Activated naive CD4-positive, alpha-beta T cell treated with anti-CD3 and anti-CD28 coated beads, Interleukin-2, amount 50 U/mL, for 16 hours (primary cell): ENCODE measurements around the gene RUNX2.

Source experiments
- DNase-seq: peaks from one replicate; pipeline ENCODE4 v3.0.0-alpha.2; 2020

Gene RUNX2

DNA sequence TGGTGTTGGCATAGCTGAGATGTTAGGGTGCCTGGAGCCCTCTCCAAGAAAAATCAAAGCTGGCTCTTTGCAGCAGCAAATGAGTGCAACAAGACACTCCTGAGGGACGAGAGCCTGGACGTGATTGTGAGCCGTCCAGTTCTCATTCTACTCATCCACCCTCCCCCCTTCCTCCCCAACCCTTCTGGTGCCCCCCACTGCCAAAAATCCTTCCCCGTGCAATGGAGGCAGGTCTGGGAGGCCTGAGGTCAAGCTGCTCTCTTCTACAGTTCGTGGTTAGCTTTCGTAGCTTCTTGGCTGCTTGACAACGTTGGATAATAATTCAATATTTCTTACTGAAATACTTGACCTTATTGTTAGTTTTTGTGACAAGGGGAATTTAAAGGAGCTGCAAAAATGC, 234.9 kb downstream of the RUNX2 start:
- DNase-seq, result no peak

DNA sequence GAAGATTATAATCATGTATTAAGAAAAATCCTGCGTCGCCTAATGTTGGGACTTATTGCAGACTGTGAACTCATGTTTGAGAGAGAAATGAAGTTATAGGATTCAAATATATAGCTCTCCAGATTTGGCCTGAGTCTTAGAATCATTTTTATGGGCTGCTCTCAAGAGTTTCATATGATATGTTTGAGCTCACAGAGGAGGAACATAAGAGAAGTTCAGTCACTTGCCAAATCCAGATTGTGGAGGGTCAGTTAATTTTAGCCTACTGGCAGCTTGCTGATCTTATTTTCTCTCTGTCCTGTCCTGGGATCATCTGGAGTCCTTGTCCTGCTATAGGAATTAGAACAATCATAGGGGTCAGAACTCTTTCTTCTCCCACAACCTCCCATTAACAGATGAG, 235.7 kb downstream of the RUNX2 start:
- no peak for DNase-seq

DNA sequence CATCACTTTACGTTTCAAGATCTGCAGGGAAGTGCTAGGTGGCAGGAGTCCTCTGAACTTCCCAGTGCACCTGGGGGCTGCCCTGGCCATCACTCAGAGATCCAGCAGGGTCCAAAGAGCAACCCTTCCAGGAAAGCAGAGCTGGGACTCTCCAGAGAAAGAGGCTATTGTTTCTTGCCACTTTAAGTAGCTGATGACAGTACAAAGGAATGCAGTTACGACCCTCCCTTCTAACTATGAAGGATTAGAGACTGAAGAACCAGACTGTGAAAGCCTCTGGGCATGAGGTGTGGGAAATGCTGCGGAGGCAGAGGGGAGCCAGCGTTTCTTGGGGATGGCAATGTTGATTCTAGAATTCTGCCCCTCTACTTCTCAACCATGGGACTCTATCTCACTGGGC, 238.8 kb downstream of the RUNX2 start:
- no peak for DNase-seq

DNA sequence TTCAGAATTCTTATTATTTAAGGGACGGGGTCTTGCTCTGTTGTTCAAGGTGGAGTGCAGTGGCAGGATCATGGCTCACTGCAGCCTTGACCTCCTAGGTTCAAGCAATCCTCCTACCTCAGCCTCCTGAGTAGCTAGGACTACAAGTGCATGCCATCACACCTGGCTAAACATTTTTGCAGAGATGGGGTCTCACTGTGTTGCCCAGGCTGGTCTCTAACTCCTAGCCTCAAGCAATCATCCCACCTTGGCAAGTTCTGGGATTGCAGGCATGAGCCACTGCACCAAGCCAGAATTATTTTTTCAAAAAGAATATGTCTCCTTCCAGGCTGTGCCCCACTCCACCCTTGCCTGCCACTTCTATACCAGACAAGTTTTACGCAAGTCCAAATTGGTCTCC, 239.7 kb downstream of the RUNX2 start:
- no peak for DNase-seq

DNA sequence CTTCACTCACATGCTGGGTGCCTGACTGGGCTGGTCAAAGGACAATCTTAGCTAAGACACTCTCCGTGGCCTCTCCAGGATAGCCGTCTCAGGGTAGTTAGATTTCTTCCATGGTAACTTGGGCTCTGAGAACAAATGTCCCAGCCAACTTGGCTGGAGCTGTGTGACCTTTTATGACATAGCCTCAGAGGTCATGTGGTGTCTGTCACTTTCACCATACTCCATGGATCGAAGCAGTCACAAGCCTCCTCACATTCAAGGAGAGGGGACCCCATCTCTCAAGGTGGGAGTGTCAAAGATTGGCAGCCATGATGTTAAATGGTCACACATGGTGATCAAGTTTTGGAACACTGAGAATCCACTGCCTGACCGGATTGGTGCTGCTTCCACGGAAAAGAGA, 240.5 kb downstream of the RUNX2 start:
- no peak for DNase-seq

DNA sequence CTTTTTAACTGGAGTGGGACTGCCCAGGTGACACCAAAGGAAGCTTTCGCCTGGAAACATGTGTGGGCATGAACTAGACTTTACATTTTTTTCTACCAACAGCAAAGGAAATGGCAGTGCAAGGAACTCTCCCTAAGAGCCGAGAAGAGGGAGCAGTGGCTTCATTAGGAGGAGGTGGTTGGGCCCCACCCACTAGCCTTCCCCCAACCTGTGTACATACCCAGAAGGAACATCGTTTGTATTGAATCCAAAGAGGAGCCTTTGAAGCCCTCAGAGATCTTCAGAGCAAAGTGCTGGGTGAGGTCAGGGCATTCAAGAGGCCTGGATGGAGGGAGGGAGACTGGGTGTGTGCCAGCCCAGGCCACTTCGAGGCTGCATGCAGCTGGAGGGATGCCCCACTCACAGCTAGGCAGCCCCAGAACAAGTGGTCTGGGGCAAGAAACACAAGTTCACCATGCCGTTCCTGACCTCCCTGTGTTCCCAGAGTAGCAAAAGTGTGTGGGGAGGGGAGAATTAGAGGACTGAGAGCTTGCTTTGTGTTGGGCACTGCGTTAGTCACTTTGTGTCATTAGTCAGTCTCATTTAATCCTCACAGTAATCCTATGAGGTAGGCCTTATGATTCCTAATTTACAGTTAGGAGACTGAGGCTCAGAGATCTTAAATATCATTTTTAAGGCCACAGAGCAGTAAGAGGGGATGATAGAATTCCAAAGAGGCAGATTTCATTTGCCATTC, 241.2 kb downstream of the RUNX2 start:
- no peak for DNase-seq

DNA sequence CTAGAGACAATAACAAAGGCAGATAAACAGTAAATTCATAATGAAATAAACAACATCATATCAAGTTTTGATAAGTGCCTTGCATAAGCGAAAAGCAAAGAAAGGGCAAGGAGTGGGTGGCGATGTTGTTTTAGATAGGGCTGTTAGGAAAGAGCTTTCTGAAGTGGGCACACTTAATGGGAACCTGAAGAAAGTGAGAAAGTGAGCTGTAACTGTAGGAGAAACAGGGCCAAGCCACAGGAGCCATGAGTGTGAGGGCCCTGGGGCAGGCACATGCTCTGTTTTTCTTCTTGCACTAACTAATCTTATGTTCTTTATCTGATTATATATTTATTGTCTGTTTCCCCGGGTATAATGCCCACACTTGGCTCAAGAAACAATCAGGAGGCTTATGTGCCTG, 243.0 kb downstream of the RUNX2 start:
- no peak for DNase-seq

DNA sequence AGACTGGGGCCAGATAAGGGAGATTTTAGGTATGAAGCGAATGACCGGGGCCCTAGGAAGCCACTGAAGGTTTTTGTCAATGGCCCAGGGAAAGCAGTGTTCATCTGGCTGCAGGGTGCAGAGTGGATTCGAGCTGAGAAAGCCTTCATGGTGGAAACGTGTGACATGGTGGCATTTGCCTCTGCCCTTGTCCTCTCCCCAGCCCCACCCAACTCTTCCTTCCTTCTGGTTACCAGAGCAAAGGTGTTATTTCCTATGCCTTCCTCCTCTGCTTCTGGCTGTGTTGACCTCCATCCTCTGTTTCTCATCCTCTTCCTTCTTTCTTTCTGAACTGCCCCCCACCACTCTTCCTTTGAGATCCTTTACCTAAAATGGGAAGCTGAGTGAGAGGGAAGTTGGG, 244.7 kb downstream of the RUNX2 start:
- no peak for DNase-seq

DNA sequence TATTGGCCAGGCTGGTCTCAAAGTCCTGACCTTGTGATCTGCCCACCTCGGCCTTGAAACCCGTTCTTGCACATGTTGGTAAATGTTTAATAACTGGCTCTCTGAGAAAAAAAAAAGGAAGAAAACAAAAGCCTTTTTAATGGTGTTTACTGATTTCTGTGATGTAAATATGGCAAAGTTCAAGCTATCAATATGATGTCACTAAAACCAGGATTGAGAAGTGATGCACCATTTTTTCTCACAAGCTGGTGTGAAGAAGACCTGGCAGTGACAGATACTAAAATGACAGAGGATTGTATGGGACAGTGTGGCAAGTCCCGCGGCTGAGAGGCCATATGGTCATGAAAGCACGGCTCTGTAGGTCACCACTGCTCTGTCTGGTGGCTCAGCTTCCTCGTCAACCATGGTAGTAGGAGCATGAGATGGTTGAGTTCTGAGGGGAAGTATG, 245.9 kb downstream of the RUNX2 start:
- no peak for DNase-seq

DNA sequence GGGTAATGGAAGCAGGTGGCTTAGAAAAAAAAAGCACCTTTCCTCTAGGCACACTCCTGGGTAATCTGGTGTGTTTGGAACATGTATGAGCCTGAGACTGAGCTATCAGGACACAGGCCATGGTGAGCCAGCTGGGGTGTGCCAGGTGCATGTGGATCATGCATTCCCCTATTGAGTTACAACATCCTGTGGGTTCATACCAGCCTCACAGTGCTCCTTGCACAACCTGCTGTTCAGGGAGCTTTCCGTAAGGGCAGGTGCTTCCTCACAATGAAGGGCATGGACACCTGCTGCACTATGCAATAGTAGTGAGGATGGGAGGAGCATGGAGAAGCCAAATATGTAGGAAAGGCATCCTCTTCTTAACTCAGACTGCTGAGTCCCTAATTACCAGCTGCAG, 246.8 kb downstream of the RUNX2 start:
- no peak for DNase-seq

DNA sequence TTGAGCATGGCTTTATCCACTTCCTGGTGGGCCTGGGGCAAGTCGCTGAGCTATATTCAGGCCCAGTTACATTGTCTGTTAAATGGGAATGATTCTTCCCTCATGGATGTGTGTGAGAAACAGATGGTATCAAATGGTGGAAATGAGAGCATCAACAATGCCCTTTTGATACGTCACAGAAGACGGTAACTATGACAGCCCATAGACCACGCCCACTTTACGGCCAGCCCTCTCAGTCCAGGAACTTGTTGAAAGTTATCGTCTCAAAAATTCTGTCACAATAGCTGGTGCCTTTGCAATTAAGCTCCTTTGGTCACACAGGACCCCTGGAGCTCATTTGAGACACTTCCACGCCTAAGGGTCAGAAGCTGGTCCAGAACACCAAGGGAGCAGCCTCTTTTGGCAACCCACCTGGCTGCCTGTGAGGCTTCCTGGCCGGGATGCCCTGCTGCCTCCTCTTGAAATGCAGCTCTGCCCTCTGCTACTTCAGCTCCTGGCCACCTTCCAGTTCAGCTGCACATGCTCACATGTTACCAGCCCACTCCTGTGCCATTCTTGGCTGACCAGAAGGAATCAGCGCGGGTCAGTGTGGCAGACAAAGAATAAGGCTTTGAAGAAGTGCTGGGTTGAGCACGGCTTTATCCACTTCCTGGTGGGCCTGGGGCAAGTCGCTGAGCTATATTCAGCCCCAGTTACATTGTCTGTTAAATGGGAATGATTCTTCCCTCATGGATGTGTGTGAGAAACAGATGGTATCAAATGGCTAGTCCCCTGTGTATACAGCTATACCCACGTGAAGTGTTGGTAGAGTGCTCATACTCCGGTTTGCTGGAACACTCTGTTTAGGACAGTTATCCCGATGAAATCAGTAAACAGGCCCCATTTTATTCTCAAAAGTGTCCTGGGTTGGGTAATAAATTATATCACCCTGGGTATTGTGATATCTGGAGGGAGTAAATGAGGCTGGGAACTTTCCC, 248.8 kb downstream of the RUNX2 start:
- DNase-seq, result no peak

DNA sequence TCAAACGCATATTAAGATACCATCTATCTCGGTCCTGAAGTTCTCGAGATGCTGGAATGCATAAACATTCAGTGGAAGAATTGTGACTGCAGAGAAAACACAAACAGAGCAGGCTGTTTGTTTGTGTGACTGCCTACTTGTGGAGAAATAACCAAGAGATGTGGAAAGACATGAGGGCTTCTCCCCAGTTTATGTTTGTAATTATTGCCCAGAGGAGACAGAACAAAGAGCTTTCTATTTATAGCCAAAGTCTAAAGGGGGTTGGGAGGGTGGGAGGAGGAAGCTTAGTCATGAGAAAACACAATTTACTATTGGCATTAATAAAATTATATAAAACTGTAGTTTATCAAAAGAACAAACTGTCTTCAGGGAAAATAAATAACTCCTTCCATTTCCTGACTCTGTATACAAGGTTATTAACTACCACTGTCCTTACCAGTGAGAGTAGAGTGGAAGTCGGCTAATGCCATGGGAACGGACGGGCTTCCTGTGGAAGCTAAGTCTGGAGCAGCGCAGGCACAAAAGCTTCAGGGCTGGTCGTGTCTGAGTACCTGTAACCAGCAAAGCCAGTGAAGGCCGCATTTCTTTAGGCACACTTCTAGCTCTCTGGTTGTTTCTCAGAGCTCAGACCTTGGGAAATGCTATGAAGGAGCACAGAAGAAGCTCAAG, 249.8 kb downstream of the RUNX2 start:
- DNase-seq, result no peak

DNA sequence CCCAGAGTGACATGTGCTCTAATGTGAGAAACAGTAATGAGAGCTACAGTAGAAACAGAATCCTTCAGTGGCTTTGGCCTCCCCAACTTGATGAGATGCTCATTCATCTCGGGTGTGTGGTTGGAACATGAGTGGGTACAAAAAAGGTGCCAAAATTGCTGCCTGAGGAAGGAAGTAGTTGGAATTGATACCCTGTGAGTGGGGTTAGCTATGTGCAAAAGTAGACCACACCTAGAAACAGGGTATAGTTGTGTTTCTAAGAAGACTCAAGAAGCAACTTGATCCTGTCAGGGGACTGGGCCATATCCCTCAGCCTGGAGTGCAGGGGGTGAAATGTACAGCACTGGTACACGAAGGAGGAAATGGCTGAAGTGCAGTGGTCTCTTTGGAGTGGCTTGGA, 256.0 kb downstream of the RUNX2 start:
- no peak for DNase-seq

DNA sequence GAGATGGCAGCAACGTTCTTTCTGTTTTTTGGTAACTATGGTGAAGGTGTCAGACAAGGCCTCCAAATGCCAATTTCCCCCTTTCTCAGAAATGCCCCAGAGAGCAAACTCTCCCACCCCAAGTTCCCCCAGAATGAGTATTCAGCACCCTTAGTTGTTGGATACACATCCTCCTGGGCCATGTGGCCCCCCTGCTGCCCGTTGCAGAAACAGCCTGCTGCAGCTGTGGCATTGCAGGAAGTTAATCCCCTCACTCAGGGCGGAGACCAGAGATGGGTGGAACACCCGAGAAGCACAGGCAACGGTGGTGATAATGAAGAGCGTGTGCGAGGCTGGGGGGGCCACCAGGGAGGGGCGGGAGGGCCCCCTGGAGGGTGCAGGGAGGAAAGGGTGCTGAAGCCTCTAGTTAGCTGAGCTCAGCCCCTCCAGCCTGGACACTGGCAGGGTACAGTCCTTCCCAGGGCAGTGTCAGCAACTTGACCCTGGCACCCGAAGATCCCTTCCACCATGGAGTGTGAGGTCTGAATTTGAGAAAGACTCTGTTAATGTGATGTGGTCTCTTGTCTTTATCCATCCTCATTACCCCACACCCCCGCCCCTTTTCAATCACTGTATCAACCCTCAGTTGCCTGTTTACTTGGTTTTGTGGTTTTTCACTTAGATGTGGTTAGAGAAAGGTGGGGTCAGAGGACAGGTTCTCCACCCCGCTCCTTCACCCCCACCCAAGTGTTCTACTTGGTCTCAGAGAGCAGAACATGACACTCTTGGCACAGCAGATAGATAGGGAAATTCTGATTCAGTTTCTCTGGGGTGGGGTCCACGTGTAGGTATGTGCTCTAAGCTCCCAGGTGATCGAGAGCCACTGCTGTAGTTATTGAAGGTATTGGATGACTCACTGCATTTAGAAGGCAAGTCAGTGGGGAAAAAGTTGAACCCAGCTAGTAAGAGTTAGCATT, 258.4 kb downstream of the RUNX2 start:
- peak; percentile 33 for DNase-seq

DNA sequence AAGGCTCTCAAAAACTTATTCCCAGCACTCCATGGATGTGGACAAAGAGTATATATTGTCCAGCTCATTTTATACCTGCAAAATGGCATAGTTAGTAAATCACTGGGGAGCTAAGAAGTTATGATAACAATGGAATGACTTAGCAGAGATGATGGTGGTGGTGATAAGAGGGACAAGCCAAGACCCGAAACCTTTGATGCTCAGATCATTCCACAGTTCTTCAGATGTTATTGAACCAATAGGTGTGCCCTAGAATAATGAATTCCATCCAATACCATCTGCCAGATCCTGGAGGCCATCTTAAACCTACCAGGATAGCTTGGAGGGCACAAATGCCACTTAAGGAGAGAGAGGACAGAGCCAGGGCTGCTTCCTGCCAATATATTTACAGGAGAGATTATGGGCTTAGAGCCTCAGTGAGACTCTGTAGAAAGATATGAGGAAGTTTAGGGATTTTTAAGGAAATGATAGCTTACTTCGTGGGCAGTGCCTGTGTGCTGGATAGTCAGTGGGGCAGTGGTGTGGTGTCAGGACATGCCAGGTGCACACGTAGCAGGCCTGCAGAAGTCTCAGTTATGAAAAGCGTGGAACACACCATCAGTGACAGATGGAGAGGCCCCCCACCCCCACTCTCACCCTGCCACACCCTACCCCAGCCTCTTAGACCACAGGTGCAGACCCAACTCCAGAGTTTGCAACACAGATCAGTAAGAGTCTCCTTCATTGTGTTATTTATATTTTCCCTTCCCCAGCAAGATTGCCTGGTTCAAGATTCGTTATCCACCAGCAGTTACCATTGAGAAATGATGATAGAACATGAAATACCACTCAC, 259.3 kb downstream of the RUNX2 start:
- DNase-seq, result no peak

DNA sequence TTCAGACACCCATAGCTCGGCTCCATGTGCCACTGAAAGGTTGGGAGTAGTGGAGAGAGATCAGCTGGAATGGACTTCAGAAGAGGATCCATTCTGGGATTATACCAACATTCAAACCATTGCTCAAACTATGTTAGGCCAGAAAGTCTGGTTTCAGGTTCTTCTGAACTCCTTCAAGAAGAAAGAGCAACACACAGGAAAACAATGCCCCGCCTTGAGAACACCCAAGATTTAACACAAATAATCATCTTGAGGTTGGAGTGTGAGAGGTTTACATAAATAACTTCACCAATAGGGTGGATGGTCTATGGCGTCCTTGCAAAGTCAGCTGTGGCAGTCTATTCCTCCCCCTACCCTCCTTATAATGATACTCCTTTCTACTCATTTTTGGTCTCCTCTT, 261.2 kb downstream of the RUNX2 start:
- no peak for DNase-seq

DNA sequence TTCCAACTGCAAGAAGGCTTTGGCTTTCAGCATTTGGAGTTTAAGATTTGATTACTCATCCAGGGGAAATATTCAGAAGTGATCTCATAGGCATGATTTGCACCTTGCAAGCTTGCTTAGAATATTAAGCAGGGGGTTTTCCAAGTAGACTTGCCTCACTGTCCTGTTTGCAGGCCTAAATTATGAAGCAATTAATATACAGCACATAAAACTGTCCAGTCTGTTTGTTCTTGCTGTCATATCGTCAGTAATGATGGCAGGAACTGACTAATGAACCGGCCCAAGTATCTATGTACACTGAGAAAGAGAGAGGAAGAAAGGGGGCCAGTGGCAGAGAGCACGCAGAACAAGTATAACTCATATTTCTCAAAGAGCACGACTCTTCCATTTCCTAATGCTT, 262.1 kb downstream of the RUNX2 start:
- no peak for DNase-seq

DNA sequence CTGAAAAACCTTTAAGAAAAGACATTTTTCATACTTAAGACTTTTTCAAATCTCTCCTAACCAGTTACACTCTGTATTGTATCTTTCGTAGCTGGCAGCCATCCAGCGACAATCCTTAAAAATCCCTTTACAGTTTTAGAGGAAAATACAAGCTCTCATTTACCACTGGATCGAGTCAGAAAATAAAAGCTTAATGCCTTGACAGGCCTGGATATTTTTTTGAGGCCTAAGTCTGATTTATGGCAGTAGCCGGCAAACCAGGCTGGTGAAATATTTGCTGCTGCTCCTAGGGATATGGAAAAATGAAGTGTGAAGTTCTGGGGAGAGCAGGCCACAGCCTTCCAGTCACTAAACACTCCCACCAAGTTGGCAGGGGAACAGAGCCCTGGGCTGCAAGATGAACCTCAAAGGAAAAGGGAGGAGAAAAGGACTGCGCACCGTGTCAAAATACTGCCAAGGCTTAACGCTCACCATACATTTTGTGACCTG, 262.6 kb downstream of the RUNX2 start:
- DNase-seq, result no peak

DNA sequence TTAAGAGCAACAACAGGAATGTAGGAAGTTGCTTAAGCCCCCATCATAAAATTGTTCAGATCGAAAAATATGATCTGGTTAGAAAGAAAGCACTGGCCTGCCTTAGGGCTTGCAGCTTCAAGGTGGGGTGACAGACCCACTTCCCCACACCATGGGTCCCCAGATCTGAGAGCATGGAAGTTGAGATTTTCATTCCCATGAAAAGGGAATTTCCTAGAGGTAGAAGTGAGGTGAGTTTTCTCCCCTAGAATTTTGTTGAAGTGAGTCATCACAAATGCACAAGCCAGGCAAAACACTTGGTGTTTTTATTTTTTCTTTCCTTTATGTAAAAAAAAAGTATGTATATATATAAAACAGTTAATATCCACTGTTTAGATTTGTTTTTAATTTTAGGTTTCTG, 263.2 kb downstream of the RUNX2 start:
- DNase-seq, result no peak

DNA sequence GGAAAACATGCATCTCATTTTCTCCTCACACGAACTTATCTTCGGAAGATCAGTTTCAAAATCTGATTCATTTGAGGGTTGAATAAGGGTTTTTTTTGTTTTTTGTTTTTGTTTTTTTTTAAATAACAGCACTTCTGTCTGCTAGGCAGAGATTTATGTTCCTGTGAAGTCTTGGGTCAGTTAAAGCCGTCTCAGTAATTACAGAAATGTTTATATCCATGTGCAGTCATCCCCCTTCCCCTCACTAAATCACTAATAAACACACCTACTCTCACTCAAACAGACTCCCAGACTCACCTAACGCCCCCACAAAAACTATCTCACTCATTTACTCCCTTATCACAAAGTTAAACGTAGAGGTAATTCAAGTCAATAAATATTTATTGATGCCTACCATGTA, 263.8 kb downstream of the RUNX2 start:
- no peak for DNase-seq

DNA sequence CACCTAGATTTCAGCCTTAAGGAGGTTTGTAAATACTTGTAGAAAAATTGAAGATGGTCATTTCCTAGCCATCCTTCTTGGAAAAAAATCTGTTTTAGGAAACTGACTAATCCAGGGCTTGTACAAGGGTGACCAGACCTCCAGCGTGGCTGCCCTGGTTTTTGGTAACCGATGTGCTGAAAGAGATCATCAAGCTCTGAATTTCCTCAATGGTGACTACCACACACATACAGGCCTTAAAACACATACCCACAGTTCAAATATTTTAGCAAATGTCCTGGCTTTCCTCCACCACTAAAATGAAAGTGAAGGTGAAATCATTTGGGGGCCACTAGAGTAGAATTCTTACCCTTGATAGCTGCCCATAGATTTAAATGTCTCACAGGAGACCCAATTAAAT, 264.9 kb downstream of the RUNX2 start:
- DNase-seq, result no peak
